ENCODE measurements around the gene GATA5. TPM values are rescaled to one million over a fixed set of nuclear protein-coding genes. Genes with fewer than 3 reads are reported as not detected.
A peak's percentile ranks its signal among the peaks of the same experiment; 100 is the strongest.

Gene GATA5
- polyA plus RNA-seq, 10 donors = 0.04 to 0.14 (median 0.05) TPM; not detected in 7

- DNase-seq = peak in 1 of 3 donors; percentile 30
These were observed 1.8 kb downstream of the GATA5 start for GRCh38 chr20:62473717-62474603.

- DNase-seq = no peak
These were observed 2.7 kb downstream of the GATA5 start for GRCh38 chr20:62472941-62473585.

GRCh38 chr20:62472138-62472940 lies 3.5 kb downstream of the GATA5 start:
- no peak for DNase-seq

GRCh38 chr20:62470459-62470858 lies 5.3 kb downstream of the GATA5 start:
- no peak for DNase-seq

- no peak for DNase-seq
These were observed 5.8 kb downstream of the GATA5 start for GRCh38 chr20:62470001-62470400.

GRCh38 chr20:62469352-62469751 lies 6.4 kb downstream of the GATA5 start:
- DNase-seq = no peak

- no peak for DNase-seq
These were observed 8.8 kb downstream of the GATA5 start for GRCh38 chr20:62466806-62467537.

- DNase-seq = no peak
These were observed 9.6 kb downstream of the GATA5 start for GRCh38 chr20:62466072-62466760.

- no peak for DNase-seq
These were observed 10.8 kb downstream of the GATA5 start for GRCh38 chr20:62464990-62465389.

- DNase-seq = no peak
These were observed 11.4 kb downstream of the GATA5 start for GRCh38 chr20:62464425-62464770.

GRCh38 chr20:62463651-62464424 lies 12.0 kb downstream of the GATA5 start:
- DNase-seq = peak in 2 of 3 donors; percentile 9 to 36

- DNase-seq = no peak
These were observed 12.7 kb downstream of the GATA5 start for GRCh38 chr20:62462976-62463592.

- no peak for DNase-seq
These were observed 14.0 kb downstream of the GATA5 start for GRCh38 chr20:62461834-62462233.

GRCh38 chr20:62461157-62461556 lies 14.6 kb downstream of the GATA5 start:
- DNase-seq = no peak

GRCh38 chr20:62460678-62461077 lies 15.1 kb downstream of the GATA5 start:
- DNase-seq = no peak

- DNase-seq = no peak
These were observed 16.3 kb downstream of the GATA5 start for GRCh38 chr20:62459488-62459887.

- DNase-seq = no peak
These were observed 17.2 kb downstream of the GATA5 start for GRCh38 chr20:62458275-62459251.

GRCh38 chr20:62457831-62458230 lies 18.0 kb downstream of the GATA5 start:
- DNase-seq = no peak

- no peak for DNase-seq
These were observed 18.7 kb downstream of the GATA5 start for GRCh38 chr20:62457098-62457497.

All from muscle of back (tissue), 11 donors.